Measurements from ENCODE around the gene SYNPO2. TPM values are rescaled to one million over a fixed set of nuclear protein-coding genes. Genes with fewer than 3 reads are reported as not detected.

SYNPO2 gene
- total and polyA plus RNA-seq, 2 of the 8 experiments (the other 6 are each of a cell fraction or from before 2014, with no cell fraction given) = 0.50 to 4.2 TPM

DNA sequence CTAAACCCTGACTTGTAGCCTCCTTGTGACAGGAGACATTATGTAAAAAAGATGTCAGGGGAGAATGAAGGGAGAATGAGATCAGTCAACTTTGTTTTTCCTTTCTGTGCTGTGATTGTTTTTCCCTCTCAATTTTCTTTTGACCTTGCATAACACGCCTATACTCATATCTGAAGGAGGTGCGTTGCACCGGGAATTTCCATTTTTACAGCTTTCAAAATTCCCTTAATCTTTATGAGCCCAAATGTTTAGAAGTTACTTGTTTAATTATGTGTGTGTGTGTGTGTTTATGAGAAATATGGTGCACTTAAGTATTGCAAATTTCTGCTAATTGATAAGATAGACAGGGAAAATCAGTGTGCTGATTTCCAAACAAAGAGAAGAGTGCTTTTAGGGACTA is 21.6 kb downstream of the SYNPO2 start:
- POLR2A ChIA-PET (ENCODE audit: partially characterized antibody) = no interaction called here
- H3K4me3 ChIP-seq (ENCODE audit: extremely low read depth in 1 of 4, insufficient read depth in 2 of 4, low read depth in 3 of 4, low read length in 4 of 4) = no peak overlapping the region
- H2BK12ac ChIP-seq (ENCODE audit: low read depth, low read length) = no peak overlapping the region
- no peak overlapping the region for H4K5ac ChIP-seq (ENCODE audit: insufficient read length, low read depth, low read length)
- DNase-seq (ENCODE audit: low read depth in 1 of 2, low spot score in 2 of 2) (no peak), FAIRE-seq (no peak)
- H3K4me2 ChIP-seq (ENCODE audit: insufficient read depth in 1 of 2, low read depth in 2 of 2, low read length in 2 of 2) = no peak overlapping the region
- H3K14ac ChIP-seq (ENCODE audit: insufficient read length) = no peak overlapping the region
- no peak overlapping the region for H3K27ac ChIP-seq (ENCODE audit: low read depth, low read length)
- no peaks in the 10 kb centered on the region for H3K9me3 ChIP-seq (ENCODE audit: insufficient read depth in 2 of 2, low read depth in 1 of 2, low read length in 1 of 2)
- H2BK5ac ChIP-seq (ENCODE audit: low read depth, low read length) = no peak overlapping the region
- no peak overlapping the region for H3K4ac ChIP-seq (replicated peaks; ENCODE audit: insufficient read length, low read depth, low read length)
- CTCF ChIA-PET (ENCODE audit: partially characterized antibody) = interaction anchor here (0.6 to 3.2 kb wide), 3 partner anchors 20 to 209 kb away, joined by 3 to 12 read pairs (median 3); no protein-coding TSS in a partner anchor
- H3K4me1 ChIP-seq (replicated peaks in 1 of 4; ENCODE audit: control insufficient read depth in 3 of 4, insufficient read depth in 4 of 4, low read length in 3 of 4) = no peaks in the 10 kb centered on the region
- no peaks in the 10 kb centered on the region; a peak in 1 of 7 replicates for H3K27me3 ChIP-seq (replicated peaks in 1 of 4; ENCODE audit: control insufficient read depth in 3 of 4, extremely low read depth in 1 of 4, insufficient read depth in 3 of 4, low read length in 3 of 4)
- H2BK20ac ChIP-seq (ENCODE audit: low read length) = no peak overlapping the region
- no peaks in the 10 kb centered on the region for H3K79me2 ChIP-seq (ENCODE audit: control insufficient read depth in 1 of 2, insufficient read depth in 2 of 2, low read length in 2 of 2)
- no peak overlapping the region for H2AFZ ChIP-seq (ENCODE audit: low read length)
- H3K79me1 ChIP-seq (ENCODE audit: low read depth, low read length) = no peaks in the 10 kb centered on the region
- H3K56ac ChIP-seq (replicated peaks; ENCODE audit: insufficient read length, low read depth, low read length) = no peak overlapping the region
- H2AK5ac ChIP-seq (ENCODE audit: low read depth, low read length) = no peak overlapping the region
- TF ChIP-seq RXRA (IDR thresholded peaks at IDR 0.05; ENCODE audit: insufficient read depth, low read depth, low read length) (no peak), TAF7 (optimal IDR thresholded peaks at IDR 0.05; ENCODE audit: borderline replicate concordance, low read depth, low read length) (no peak)
- H4K20me1 ChIP-seq (replicated peaks in 1 of 2; ENCODE audit: control insufficient read depth in 1 of 2, insufficient read depth in 2 of 2, low read length in 2 of 2) = no peaks in the 10 kb centered on the region
- H2BK15ac ChIP-seq (ENCODE audit: low read length) = no peak overlapping the region
- WGBS, 2 experiments (ENCODE audit: extremely low coverage in 1 of 2, insufficient coverage in 1 of 2, insufficient read length in 1 of 2, insufficient replicate concordance in 2 of 2, low coverage in 1 of 2, low lambda C conversion rate in 2 of 2, missing lambda C conversion rate in 1 of 2) = 95% methylated on average over 3 of the region's 3 CpGs; no CpG with 5 or more reads in 1 of the 2 experiments
- no peak overlapping the region for H3K9ac ChIP-seq (replicated peaks in 1 of 4; ENCODE audit: extremely low read depth in 1 of 4, low read depth in 3 of 4, low read length in 3 of 4)
- no peak overlapping the region for H3K18ac ChIP-seq (ENCODE audit: extremely low read depth, low read length)
- H3K36me3 ChIP-seq (ENCODE audit: control insufficient read depth in 2 of 4, insufficient read depth in 4 of 4, low read length in 3 of 4) = no peaks in the 10 kb centered on the region
- no peak overlapping the region for H4K91ac ChIP-seq (replicated peaks; ENCODE audit: insufficient read length, low read length)
- no peak overlapping the region for H2BK120ac ChIP-seq (replicated peaks; ENCODE audit: low read depth, low read length)
- no peak overlapping the region for H3K23ac ChIP-seq (ENCODE audit: insufficient read length)
- no peak overlapping the region for H4K8ac ChIP-seq (ENCODE audit: extremely low read depth, insufficient read depth, low read length)
- no peaks in the 10 kb centered on the region; the same call in 1 of the 2 replicates for H3K23me2 ChIP-seq (ENCODE audit: low read depth, low read length)

All from H1 (cell line).